Neural progenitor cell (in vitro differentiated cells): ENCODE results near the gene TCAIM. TPM values are rescaled to one million over a fixed set of nuclear protein-coding genes. Genes with fewer than 3 reads are reported as not detected.

Experiments used
- DNase-seq: peaks from one replicate; pipeline ENCODE4 v3.0.0-alpha.2; 2016; ENCODE audit warnings: low spot score
- H2AFZ ChIP-seq: fragments of 200-600 bp; sonication (generic); replicated peaks from 2 replicates; pipeline ENCODE4 v1.6.1; 2016; ENCODE audit warnings: antibody characterized with exemption
- H3F3A ChIP-seq: fragments of 200-600 bp; sonication (generic); 2 replicates; pipeline ENCODE4 v1.6.1; 2016; ENCODE audit warnings: antibody characterized with exemption, low read depth
- H3K27ac ChIP-seq: fragments of 200-600 bp; sonication (generic); 2 replicates; pipeline ENCODE4 v1.5.1; 2016; ENCODE audit warnings: mild to moderate bottlenecking
- H3K27me3 ChIP-seq: fragments of 200-600 bp; sonication (generic); 2 replicates; pipeline ENCODE4 v1.6.1; 2016; ENCODE audit warnings: mild to moderate bottlenecking, moderate library complexity
- H3K36me3 ChIP-seq: fragments of 200-600 bp; sonication (generic); 2 replicates; pipeline ENCODE4 v1.5.1; 2016
- H3K4me1 ChIP-seq: fragments of 200-600 bp; sonication (generic); 2 replicates; pipeline ENCODE4 v1.6.1; 2016; ENCODE audit warnings: mixed run types
- H3K4me2 ChIP-seq: fragments of 200-600 bp; sonication (generic); 2 replicates; pipeline ENCODE4 v1.6.1; 2016
- H3K4me3 ChIP-seq: fragments of 200-600 bp; sonication (generic); 2 replicates; pipeline ENCODE4 v1.5.1; 2016
- H3K79me2 ChIP-seq: fragments of 200-600 bp; sonication (generic); 2 replicates; pipeline ENCODE4 v1.6.1; 2016; ENCODE audit warnings: low read depth
- H3K9ac ChIP-seq: fragments of 200-600 bp; sonication (generic); 2 replicates; pipeline ENCODE4 v1.6.1; 2016
- H3K9me3 ChIP-seq: fragments of 200-600 bp; sonication (generic); 2 replicates; pipeline ENCODE4 v1.5.1; 2016; ENCODE audit warnings: low read depth
- H4K20me1 ChIP-seq: fragments of 200-600 bp; sonication (generic); 2 replicates; pipeline ENCODE4 v1.6.1; 2016; ENCODE audit warnings: low read depth
- H3K27ac Mint-ChIP-seq: 3 replicates; pipeline ENCODE4 v1.8.0; 2021; ENCODE audit warnings: mixed read lengths
- H3K27me3 Mint-ChIP-seq: 2 replicates; pipeline ENCODE4 v1.8.0; 2022; ENCODE audit warnings: low read depth, mild to moderate bottlenecking, inconsistent platforms, moderate library complexity, mixed read lengths; ENCODE audit not compliant: insufficient read depth
- H3K36me3 Mint-ChIP-seq: 3 replicates; pipeline ENCODE4 v1.8.0; 2021; ENCODE audit warnings: mixed read lengths
- H3K4me1 Mint-ChIP-seq: 3 replicates; pipeline ENCODE4 v1.8.0; 2021; ENCODE audit warnings: mixed read lengths
- H3K4me3 Mint-ChIP-seq: 3 replicates; pipeline ENCODE4 v1.8.0; 2021; ENCODE audit warnings: mild to moderate bottlenecking, moderate library complexity, mixed read lengths
- H3K9me3 Mint-ChIP-seq: 3 replicates; pipeline ENCODE4 v1.8.0; 2020; ENCODE audit warnings: mixed read lengths
- EZH2 ChIP-seq: fragments of 200-600 bp; sonication (generic); IDR thresholded peaks from 2 replicates; pipeline ENCODE4 v1.6.1; 2017; ENCODE audit warnings: antibody characterized with exemption, mild to moderate bottlenecking, moderate library complexity
- EZH2phosphoT487 ChIP-seq: fragments of 200-600 bp; sonication (generic); IDR thresholded peaks from 2 replicates; pipeline ENCODE4 v1.6.1; 2017; ENCODE audit warnings: antibody characterized with exemption
- total RNA-seq: library from RNA; depleted of rRNA; stranded (reverse); fragments of >200 nt; gene quantifications from 2 replicates; pipeline ENCODE4 v1.2.3, GENCODE V29; 2015; ENCODE audit warnings: low replicate concordance
- TF ChIP-seq, protein P1 (sequence below): fragments of 200-600 bp; sonication (generic); IDR thresholded peaks from 2 replicates; pipeline ENCODE4 v1.5.1; 2017; ENCODE audit warnings: antibody characterized with exemption, mild to moderate bottlenecking

The TCAIM gene, protein sequence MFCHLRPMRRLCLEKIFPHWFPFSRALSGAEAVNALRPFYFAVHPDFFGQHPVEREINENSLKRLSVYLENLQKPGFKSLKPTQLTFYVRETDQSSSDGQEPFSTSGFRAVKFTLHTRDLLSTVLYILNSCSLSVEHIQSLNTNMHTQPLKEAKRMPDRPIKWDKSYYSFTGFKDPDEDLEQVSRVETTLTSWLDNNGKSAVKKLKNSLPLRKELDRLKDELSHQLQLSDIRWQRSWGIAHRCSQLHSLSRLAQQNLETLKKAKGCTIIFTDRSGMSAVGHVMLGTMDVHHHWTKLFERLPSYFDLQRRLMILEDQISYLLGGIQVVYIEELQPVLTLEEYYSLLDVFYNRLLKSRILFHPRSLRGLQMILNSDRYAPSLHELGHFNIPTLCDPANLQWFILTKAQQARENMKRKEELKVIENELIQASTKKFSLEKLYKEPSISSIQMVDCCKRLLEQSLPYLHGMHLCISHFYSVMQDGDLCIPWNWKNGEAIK
- 22.0 and 31.8 TPM in 2 replicates for total RNA-seq

DNA sequence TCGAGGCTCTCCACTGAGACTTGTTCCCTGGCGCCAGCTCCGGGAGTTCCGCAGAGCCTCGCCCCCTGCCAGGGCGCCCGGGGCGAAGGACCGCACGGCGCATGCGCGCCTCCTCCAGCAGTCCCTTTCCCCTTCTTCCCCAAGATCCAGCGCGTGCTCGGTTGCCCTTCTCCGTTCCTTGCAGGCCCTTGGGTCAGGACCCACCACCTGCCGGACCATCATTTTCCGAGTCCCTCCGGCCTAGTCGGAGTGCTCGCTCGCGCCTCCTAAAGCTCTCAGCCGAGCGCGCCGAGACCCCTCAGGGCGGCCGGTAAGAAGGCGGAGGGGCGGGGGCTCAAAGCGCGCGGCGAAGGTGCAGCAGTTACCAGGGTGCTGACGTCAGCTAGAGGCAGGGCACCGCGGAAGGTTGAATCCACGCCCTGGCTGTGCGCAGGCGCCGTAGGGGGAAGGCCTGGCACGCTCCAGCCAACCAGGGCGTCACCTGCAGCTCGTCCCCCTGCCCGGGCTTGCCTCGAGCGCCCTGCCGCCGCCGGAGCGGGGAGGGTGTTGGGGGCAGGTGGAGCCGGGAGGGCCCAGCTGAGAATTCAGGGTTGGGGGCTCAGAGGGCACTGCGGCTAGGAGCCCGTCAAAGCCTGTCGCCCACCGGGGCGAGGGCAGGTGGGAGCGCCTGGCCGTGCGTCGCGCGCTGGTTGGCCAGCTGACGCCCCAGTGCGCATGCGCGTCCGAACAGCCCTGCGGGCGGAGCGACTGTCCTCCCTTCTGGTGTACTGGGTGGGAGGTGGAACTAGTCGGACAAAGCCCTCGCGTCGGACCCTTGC, at the start of gene TCAIM:
TSS of gene TCAIM (plus strand) at position 757 of the 818 bp plus-strand sequence. CDS start 16,017 bp downstream, outside the sequence.
- peaks cover 3% of the 10 kb centered on the region for H3K27me3 Mint-ChIP-seq
- Histone ChIP-seq H3K9ac (peak within 1 kb of the TSS; percentile 36), H3K9me3 (no peaks in the 10 kb centered on the region), H3K4me2 (peak within 1 kb of the TSS; percentile 86), H3K4me1 (peaks cover 23% of the 10 kb centered on the region), H3F3A (peaks cover 4% of the 10 kb centered on the region), H3K27me3 (no peaks in the 10 kb centered on the region), H2AFZ (peak within 1 kb of the TSS; percentile 27), H3K4me3 (peak within 1 kb of the TSS; percentile 61), H4K20me1 (no peaks in the 10 kb centered on the region), H3K36me3 (no peaks in the 10 kb centered on the region), H3K27ac (peak within 1 kb of the TSS; percentile 80), H3K79me2 (peaks cover 37% of the 10 kb centered on the region)
- H3K36me3 Mint-ChIP-seq: peaks cover 5% of the 10 kb centered on the region
- peak within 1 kb of the TSS; percentile 96 for H3K27ac Mint-ChIP-seq
- H3K4me3 Mint-ChIP-seq: peak within 1 kb of the TSS; percentile 97
- H3K4me1 Mint-ChIP-seq: peaks cover 17% of the 10 kb centered on the region
- DNase-seq: peak; percentile 100
- no peaks in the 10 kb centered on the region for H3K9me3 Mint-ChIP-seq
- TF ChIP-seq EZH2: no peak

DNA sequence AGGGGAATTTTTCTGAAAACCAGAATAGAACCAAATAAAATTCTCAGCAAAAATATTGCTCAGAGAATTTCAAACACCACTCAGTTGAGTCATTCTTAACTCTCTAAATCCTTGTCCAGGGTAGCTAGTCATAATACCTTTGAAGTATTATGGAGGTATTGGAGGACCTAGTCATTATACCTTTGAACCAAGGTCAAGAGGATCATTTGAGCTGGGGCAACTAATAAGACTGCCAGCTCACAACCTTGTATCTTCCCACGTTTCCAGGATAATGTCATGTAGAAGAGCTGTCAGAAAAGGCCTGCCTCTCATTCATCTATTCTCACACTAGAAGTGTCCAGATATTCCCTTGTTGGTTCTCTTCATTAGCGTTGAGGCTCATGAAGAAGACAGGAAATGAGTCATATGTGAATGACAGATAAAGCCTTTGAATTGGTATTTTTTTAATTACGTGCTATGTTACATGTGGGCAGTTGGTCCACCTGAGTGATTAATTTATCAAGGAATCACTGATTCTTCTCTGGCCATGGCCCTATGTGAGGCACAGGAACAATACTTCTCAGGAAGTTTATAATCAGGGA, 48.6 kb upstream of the TCAIM start:
- Histone ChIP-seq H4K20me1 (no peaks in the 10 kb centered on the region), H3K4me1 (no peaks in the 10 kb centered on the region), H3K4me3 (no peak overlapping the region), H3K36me3 (no peaks in the 10 kb centered on the region), H3K27me3 (no peaks in the 10 kb centered on the region), H2AFZ (no peak overlapping the region), H3K27ac (no peak overlapping the region), H3K9ac (no peak overlapping the region), H3K4me2 (no peak overlapping the region), H3F3A (no peaks in the 10 kb centered on the region), H3K9me3 (no peaks in the 10 kb centered on the region), H3K79me2 (no peaks in the 10 kb centered on the region)
- TF ChIP-seq EZH2phosphoT487: no peak
- TF ChIP-seq EZH2: no peak
- Mint-ChIP-seq H3K36me3 (no peaks in the 10 kb centered on the region), H3K4me3 (no peak overlapping the region), H3K27me3 (no peaks in the 10 kb centered on the region), H3K9me3 (no peaks in the 10 kb centered on the region), H3K4me1 (no peaks in the 10 kb centered on the region), H3K27ac (no peak overlapping the region)
- no peak for DNase-seq

DNA sequence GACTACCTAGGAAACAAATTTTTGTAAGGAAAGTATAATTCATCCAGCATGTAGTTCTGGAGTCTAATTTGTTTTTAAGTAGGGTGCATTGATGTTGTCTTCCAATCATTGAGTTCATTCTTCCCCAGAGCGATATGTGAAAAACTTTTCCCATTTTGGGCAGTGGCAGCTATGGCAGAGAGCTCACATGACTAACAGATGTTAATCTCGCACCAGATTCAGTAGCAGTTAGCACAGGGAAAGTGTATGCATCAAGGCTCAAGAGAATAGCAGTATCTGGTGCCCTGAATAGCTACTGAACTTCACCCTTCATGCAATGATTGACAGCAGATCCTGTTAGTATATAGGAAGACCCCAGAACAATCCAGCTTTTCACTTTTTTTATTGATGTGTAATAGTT, 46.3 kb upstream of the TCAIM start:
- no peaks in the 10 kb centered on the region for H3K27me3 Mint-ChIP-seq
- no peaks in the 10 kb centered on the region for H3K4me1 Mint-ChIP-seq
- Histone ChIP-seq H4K20me1 (no peaks in the 10 kb centered on the region), H3F3A (no peaks in the 10 kb centered on the region), H3K36me3 (no peaks in the 10 kb centered on the region), H3K4me2 (no peak overlapping the region), H3K27me3 (peaks cover 6% of the 10 kb centered on the region), H3K4me1 (no peaks in the 10 kb centered on the region), H3K27ac (no peak overlapping the region), H3K9me3 (no peaks in the 10 kb centered on the region), H3K4me3 (no peak overlapping the region), H3K79me2 (no peaks in the 10 kb centered on the region), H3K9ac (no peak overlapping the region), H2AFZ (no peak overlapping the region)
- TF ChIP-seq EZH2phosphoT487 (no peak), EZH2 (no peak)
- TF ChIP-seq, protein P1, sequence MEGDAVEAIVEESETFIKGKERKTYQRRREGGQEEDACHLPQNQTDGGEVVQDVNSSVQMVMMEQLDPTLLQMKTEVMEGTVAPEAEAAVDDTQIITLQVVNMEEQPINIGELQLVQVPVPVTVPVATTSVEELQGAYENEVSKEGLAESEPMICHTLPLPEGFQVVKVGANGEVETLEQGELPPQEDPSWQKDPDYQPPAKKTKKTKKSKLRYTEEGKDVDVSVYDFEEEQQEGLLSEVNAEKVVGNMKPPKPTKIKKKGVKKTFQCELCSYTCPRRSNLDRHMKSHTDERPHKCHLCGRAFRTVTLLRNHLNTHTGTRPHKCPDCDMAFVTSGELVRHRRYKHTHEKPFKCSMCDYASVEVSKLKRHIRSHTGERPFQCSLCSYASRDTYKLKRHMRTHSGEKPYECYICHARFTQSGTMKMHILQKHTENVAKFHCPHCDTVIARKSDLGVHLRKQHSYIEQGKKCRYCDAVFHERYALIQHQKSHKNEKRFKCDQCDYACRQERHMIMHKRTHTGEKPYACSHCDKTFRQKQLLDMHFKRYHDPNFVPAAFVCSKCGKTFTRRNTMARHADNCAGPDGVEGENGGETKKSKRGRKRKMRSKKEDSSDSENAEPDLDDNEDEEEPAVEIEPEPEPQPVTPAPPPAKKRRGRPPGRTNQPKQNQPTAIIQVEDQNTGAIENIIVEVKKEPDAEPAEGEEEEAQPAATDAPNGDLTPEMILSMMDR: no peak
- no peaks in the 10 kb centered on the region for H3K36me3 Mint-ChIP-seq
- no peak for DNase-seq
- H3K4me3 Mint-ChIP-seq: no peak overlapping the region
- H3K9me3 Mint-ChIP-seq: no peaks in the 10 kb centered on the region
- H3K27ac Mint-ChIP-seq: no peak overlapping the region

DNA sequence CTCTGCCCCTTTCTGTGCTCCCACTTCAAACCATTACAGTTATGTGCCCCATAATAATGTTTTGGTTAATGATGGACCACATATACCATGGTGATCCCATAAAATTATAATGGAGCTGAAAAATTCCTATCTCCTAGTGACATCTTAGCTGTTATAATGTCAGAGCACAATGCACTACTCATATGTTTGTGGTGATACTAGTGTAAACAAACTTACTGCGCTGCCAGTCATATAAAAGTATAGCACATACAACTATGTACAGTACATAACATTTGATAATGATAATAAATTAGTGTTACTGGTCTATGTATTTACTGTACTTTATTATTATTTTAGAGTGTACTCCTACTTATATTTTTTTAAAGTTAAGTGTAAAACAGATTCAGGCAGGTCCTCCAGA, 45.6 kb upstream of the TCAIM start:
- Mint-ChIP-seq H3K27ac (no peak overlapping the region), H3K27me3 (no peaks in the 10 kb centered on the region), H3K4me1 (no peaks in the 10 kb centered on the region), H3K36me3 (no peaks in the 10 kb centered on the region), H3K4me3 (no peak overlapping the region), H3K9me3 (no peaks in the 10 kb centered on the region)
- Histone ChIP-seq H3K4me1 (no peaks in the 10 kb centered on the region), H3K4me3 (no peak overlapping the region), H3K36me3 (no peaks in the 10 kb centered on the region), H3K27ac (no peak overlapping the region), H3K79me2 (no peaks in the 10 kb centered on the region), H4K20me1 (no peaks in the 10 kb centered on the region), H3K9me3 (no peaks in the 10 kb centered on the region), H3K4me2 (no peak overlapping the region), H2AFZ (no peak overlapping the region), H3K27me3 (peaks cover 6% of the 10 kb centered on the region), H3K9ac (no peak overlapping the region), H3F3A (no peaks in the 10 kb centered on the region)
- no peak for DNase-seq
- TF ChIP-seq EZH2phosphoT487: no peak
- TF ChIP-seq EZH2: no peak
- TF ChIP-seq, protein P1: no peak
